HG03175 (cell line): ENCODE measurements around the gene LARGE1.
A peak's percentile ranks its signal among the peaks of the same experiment; 100 is the strongest.

ENCODE experiments used
- ATAC-seq: cut with Tn5 transposase; IDR thresholded peaks from one replicate; pipeline ENCODE4 v1.9.1; 2021; ENCODE audit warnings: mild to moderate bottlenecking, moderate library complexity; ENCODE audit not compliant: unreplicated experiment

Gene LARGE1

DNA sequence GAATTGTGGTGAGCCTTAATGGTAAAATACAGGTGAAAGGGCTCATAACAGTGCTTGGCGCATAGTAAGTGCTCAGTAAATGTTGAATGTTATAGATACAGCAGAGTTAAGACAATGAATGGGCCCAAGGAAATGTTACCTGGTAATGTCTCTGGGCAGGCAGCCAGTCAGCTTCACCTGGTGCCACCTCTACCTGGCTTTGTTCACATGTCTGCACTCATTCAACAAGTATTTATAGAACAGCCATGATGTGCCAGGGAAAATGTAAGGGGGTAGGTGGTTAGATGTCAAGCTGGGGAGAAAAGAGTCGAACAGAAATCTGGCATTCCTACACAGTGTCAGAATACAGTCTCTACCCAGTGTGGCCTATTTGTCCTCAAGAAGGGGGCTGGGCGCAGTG lies 623.3 kb downstream of the LARGE1 start:
- ATAC-seq: no peak

DNA sequence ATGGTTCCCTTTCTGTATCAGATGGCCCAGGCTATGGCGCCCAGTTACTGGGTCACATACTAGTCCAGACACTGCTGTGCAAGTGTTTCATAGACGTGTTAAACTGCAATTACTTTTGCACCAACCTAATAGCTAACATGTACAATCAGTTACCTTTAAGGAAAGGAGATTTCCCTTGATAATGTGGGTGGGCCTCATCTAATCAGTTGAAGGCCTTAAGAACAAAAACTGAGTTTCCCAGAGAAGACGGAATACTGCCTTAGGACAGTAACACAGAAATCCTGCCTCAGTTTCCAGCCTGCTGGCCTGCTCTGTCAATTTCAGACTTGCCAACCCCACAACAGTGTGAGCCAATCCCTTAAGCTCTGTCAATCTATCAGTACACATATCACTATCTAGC lies 632.2 kb downstream of the LARGE1 start:
- ATAC-seq: no peak

DNA sequence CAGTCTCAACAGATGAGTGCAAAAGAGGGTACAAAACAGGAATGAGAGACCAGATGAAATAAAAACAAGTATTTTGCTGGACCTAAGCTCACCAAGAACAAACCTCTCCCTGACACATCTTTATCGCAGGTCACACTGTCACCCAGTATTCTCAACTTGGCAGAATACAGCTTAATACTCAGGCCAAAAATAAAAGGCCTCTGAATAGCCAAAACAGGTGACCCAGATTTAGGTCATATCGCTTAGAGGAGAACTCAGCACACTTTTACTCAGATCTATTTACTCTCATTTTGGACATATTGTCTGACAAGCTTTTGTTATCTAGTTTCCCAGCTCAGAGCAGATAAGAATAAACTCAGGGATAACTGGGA lies 645.2 kb downstream of the LARGE1 start:
- ATAC-seq: no peak

DNA sequence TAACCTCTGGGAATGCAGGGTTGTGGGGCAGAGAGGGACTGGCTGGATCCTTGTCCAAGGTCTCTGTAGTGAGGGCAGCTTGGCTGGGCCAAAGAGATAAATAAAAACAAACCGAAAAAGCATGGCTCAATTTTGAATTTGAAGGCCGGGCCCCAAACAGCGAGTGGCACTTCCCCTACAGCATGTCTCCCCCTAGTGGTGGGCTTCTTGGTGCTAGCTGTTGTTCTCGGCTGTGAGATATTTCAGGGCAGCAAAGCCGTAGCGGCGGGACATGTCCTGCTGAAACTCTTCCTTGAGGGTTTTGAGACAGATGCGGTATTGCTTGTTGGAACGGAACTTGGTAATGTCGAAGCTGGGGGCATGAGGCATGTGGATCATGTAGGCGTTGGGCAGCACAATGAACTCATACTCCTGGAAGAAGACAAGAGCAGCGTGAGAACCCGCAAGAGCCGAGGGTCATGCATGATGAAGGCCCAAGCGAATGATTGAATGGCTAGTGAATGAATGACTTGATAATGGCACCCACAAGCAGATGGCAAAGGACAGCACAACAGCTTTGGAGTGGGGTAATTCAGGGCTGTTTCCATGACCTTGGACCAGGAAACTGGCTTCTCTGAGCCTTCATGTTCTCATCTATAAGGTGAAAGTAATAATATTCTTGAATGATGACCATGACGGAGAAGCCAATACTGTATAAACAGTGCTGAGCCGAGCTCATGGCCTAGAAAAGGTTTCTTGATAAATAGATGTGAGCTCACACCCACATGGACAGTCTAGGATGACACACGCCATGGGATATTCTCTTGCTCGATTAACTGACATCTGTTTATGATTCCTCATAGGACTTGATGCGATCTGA lies 645.8 kb downstream of the LARGE1 start:
- ATAC-seq: no peak

DNA sequence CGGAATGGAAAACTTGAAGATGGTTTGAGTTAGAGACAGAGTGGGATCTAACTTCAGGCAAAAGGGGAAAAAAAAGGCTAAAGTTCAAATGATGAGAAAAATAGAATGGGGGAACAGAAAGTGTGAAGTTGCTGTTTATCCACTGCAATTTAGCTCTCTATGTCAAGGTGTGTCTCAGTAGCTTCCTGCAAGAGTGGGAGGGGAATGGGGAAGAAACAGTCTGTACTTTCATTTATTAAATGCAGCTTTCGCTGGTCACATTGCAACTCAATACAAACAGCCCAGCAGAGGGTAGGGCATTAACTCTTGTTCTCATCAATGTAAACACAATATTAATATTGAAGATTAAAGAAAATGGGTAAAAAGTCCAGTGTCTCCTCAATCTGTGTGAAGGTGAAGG lies 647.4 kb downstream of the LARGE1 start:
- ATAC-seq: no peak

DNA sequence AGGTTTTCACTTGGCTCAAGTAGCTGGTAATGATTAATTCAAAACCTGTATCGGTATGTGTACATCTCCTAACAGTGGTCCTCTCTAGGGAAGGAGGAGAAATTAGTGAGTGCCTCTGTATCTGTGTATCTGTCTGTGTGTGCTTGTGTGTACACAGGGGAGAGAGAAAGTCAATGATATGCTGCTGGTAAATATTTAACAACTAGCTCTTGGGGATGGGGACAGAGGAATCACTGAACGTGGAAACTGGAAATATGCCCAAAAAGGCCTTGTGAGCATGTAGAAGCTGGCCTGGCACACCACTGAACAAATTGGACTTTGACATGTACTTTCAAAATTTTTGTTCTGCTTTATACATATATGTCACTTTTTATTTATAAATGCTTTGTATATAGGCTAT lies 648.1 kb downstream of the LARGE1 start:
- peak; percentile 44 for ATAC-seq

DNA sequence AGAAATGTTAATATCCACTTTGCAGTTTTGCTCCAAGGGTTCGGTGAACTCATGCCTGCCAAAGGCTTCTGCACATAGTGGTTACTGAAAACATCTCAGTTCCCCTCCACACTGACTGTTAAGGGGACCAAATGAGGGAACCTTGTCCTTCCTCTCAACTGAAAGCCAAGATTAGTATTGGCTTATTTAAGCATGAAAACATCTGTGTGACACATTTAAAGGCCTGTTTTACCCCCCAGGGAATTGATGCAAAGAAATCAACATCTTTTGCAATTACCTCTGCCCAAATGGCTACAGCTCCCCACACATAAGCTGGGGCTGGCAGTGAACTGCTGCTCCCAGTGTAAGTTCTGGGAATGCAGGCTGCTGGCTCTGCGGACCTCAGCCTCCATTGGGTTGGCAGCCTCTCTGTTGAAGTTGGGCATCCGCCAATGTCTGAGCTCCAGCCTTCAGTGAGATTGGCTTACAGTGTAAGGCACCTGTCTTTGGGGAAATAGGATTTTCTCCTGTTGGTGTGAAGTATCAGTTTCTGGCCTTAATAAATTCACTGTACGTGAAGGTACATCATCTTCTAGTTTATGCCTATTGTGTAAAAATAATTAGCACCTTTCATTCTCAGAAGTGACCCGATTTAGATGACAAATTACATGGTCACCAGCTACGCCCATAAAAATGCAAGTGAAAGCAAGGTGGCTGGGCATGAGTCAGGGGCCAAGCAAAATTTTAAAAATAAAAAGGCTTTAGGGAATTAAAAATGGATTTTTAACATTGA lies 648.7 kb downstream of the LARGE1 start:
- peak; percentile 73 for ATAC-seq

DNA sequence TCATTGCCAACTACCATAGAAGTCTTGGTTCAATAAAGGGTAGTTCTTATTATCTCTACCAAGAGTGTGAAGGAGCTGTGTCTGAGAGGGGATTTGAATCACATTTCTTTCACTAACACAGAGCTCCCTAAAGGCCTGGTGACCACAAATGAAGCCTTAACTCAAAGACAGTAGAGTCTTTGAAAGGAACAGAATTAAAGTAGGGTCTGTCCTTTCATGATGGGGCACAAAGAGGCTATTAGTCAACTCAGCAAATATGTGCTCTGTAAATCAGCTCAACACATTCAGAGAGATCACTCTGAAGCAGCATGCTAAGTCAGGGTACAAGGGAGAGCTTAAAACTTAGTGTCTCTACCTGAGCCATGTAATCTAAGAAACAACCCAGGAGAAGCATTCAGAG lies 649.7 kb downstream of the LARGE1 start:
- no peak for ATAC-seq

DNA sequence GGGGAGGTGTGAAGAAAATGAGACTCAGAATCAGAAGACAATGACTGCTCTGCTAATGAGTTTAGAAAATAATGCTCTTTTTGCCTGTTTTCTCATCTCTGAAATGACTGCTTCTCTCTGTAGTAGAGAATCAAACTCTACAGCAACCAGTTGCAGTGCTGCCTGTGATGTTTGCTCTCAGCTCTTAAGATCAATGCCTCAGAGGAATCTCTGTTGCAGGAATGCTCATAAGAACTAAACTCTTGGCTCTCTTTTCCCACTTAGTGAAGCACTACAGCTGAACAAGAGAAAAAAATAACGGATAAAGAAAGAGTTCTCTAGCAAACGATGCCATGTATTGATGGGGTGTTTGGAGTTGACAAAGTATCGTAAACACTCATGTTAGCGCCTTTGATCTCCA lies 658.6 kb downstream of the LARGE1 start:
- ATAC-seq: no peak

DNA sequence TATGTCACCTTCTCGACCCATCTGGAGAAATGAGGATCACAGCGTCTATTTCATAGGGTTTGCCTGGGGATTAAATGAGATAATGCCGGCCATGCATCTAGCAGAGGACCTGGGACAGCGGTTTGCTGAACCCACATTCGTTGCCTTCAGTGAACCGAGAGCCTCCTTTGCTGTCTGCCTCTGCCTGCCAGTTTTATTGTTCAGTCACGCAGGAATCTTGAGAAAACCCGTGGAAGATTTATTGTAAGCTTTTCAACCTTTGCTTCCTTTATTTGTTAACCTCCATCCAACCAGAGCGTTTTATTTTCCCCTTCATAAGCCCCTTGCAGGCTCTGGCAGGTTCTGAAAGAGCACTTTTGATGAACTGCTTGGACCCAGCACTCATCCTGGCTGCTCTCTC lies 659.8 kb downstream of the LARGE1 start:
- ATAC-seq: no peak

DNA sequence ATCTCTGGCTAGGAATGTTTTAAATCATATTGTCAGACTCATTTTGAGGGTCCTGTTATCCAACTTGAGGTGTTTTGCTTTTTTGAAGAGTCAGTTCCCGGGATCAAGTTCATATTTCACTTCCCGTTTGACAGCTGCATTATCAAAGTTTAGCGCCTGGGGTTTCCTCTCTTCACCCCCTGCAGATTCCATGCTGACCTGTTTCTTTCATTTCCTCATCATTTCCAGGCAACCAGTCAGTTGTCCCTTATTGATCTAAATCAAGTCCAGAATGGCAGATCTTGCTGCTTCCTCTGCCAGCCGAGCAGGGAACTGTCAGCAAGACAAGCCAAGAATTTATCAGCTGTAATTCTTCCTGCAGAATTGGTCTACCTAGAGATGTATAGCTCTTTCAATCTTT lies 664.5 kb downstream of the LARGE1 start:
- ATAC-seq: no peak

DNA sequence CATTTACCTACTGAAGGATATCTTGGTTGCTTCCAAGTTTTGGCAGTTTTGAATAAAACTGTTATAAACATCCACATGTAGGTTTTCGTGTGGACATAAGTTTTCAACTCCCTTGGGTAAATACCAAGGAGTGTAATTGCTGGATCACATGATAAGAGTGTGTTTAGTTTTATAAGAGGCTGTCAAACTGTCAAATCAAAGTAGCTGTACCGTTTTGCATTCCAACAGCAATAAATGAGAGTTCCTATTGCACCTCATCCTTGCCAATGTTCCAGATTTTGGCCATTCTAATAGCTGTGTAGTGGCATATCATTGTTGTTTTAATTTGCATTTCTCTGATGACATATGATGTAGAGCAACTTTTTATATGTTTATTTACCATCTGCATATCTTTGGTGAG lies 671.3 kb downstream of the LARGE1 start:
- no peak for ATAC-seq

DNA sequence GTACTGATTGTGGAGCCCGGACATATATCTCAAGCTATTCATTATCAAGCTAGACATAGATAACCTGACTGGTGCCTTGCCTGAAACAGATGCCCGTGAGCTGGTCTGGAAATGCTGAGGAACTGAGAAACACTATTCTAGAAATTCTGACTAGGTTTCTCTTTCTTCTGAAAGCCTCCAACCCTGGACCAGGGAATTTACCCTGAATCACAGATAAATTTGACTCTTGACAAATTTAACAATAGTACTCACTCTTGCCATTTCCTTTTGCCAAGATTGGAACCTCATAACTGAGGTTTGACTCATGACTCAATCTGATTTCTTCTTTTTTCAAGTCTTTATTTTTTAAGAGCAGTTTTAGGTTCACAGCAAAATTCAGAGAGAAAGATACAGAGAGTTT lies 672.5 kb downstream of the LARGE1 start:
- peak; percentile 49 for ATAC-seq

DNA sequence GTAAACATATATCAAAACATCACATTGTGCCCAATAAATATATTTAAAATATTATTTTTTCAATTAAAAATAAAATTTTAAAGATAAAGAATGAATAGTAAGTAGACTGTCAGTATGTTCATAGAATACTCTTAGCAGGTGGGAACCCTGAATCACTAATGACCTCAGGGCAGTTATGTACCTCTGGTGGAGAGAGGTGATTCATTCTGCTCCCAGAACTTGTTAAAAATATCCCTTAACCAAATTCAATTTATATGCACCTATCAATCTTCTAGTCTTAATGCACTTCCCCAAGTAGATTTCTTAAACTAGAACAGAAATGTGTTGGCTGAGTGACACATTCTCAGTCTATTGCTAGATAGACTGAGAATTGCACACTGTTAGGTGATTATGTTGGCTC lies 678.2 kb downstream of the LARGE1 start:
- no peak for ATAC-seq

DNA sequence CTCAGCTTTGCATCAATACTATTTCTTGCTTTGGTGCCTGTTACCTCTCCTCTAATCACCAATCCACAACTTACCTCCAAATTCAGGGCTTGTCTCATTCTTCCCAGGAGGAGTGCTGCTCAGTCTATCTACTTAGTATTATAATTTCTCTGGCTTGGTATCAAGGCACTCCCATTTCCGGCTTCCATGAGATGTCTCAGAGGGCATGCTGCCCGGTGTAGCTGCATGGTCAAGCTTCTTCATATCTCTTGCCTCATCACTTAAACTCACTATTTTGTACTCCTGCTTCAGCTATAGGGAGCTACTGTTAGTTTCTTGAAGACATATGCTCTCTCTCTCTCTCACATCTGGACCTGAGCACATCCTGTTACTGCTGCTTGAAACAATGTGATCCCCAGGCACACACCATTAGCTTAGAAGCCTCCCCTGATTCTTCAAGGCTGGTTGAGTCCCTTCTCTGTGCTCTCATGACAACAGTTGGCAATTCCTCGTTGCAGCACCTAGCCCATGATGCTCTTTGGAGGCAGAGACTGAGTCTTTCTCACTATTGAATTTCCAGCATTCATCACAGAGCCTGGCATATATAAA lies 679.3 kb downstream of the LARGE1 start:
- no peak for ATAC-seq

DNA sequence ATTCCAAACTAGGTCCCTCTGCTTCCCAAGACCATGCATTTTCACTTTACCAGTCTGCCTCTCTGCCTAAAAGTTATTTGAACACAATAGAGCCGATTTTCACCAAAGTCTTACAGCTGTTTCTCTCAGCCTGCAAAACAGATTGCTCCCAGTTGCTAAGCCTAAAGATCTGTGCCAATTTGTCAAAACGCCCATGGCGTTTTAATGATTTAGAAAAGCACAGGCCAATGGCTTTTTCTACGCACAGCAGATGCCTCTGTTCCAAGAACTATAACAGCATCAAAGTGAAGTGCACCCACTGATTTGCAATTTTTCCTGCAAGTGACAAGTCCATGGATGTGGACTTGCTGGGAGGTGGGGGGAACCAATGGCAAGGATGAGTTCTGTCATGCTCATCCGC lies 688.2 kb downstream of the LARGE1 start:
- ATAC-seq: no peak

DNA sequence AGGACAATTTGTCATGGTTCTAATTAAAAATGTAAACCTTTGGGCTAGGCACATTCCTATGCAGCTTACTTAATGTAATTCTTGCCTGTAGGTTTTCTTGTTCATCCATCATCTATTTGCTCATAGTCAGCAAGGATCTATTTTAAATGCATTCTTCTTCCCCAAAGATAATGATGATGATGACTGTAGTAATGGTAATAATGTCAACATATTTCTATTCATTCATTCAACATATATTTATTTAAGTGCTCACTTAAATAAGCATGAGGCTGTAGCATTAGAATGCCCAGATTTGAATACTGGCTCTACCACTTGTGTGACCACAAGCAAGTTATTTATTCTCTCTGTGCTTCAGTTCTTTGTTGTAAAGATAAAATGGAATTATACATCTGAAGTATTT lies 692.5 kb downstream of the LARGE1 start:
- ATAC-seq: no peak

DNA sequence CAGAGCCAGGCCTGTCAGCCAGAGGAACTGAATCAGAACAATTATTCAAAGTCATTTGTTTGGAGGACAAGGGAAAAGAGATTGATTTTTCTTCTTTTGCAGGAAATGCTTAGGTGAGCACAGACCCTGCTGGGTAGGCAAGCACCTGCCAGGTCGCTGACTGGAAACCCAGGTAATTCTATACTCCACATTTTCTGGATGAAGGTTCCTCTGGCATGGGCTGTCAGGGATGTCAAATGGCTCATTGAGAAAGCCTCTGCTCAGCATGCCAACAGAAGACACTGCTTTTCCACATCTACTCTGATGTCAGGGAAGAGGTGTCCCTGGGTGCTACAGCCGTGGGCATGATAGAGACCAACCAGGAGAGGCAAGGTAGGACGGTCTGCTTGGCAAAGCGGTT lies 695.4 kb downstream of the LARGE1 start:
- ATAC-seq: no peak
